ENCODE measurements around the gene PPM1B. TPM values are rescaled to one million over a fixed set of nuclear protein-coding genes. Genes with fewer than 3 reads are reported as not detected.
"Not testable (repeated sequence)": the region's sequence is repeated elsewhere in the genome, so short reads cannot be mapped to it uniquely, and the experiment has no call there.

Gene PPM1B
- 23.3 and 26.2 TPM in 2 replicates for total RNA-seq

- DNase-seq: no peak
Measured at GRCh38 chr2:44168681-44169154, at the start of gene PPM1B. PPM1B (plus strand) TSS chr2:44168875; CDS start chr2:44201200, 32,325 bp downstream.

- no peak for DNase-seq
Measured at GRCh38 chr2:44119878-44120277, 48.8 kb upstream of the PPM1B start.

DNA sequence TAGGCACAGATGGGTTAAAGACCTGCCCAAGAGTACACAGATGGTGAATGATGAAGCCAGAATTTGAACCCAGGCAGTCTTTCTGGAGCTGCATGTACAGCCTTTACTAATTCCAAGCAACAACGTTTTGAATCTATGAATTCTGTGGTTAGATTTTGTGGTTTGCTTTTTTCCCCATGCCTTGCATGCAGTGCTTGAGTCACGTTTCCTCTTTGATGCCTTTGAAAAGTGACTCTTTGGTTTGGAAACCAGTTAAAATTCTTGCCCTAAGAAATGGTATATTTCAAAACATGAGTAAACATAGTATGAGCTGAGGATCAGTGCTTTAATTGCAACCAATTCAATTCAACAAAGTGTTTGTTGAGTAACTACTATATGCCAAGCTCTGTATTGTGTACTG lies 48.2 kb upstream of the PPM1B start:
- no peak for DNase-seq

DNA sequence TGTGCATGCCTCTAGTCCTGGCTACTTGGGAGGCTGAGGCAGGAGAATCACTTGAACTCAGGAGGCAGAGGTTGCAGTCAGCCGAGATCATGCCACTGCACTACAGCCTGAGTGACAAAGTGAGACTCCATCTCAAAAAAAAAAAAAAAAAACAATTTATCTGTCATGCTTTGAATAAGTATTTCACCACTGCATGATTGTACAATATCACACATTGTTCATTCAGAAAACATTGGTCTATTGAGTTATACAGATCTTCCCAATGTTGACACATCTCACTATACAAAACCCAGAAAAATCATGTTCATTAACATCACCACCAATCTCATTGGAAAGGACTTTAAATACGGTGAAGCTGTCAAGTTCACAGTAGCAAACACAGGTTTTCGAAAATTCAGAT lies 46.8 kb upstream of the PPM1B start:
- DNase-seq: no peak

DNA sequence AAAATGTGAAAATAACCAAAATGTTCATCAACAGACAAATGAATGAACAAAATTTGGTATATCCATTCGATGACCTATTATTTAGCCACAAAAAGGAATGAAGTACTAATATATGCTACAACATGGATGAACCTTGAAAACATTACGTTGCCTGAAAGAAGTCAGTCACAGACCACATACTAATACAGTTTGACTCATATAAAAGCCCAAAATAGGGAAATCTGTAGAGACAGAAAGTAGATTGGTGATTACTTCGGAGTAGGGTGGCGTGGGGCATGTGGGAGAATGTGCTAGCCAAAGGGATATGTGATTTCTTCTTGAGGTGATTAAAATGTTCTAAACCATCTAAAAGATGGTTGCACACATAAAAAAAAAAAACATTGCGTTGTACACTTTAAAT lies 44.2 kb upstream of the PPM1B start:
- no peak for DNase-seq

- DNase-seq: no peak
Measured at GRCh38 chr2:44126106-44126797, 42.4 kb upstream of the PPM1B start.

GRCh38 chr2:44130441-44130840 lies 38.2 kb upstream of the PPM1B start:
- DNase-seq: no peak

DNA sequence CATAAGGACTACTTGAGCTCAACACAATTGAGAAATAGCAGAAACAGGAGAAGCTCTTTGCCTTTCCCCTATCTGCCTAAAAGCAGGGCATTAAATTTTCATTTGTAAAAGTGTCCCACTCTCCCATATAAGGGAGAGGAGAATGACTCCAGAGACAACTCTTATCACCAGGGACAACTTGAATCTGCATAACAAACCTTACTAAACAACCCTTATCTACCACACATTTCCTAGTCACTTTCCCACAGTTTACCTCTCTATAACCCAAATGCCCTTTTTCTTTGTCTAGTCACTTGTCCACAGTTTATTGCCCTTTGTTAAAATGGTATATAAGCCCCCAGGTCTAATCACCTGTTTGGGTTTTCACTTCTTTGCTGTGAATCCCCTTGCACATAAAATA lies 37.5 kb upstream of the PPM1B start:
- DNase-seq: no peak

GRCh38 chr2:44133602-44134001 lies 35.1 kb upstream of the PPM1B start:
- DNase-seq: not testable (repeated sequence)

DNA sequence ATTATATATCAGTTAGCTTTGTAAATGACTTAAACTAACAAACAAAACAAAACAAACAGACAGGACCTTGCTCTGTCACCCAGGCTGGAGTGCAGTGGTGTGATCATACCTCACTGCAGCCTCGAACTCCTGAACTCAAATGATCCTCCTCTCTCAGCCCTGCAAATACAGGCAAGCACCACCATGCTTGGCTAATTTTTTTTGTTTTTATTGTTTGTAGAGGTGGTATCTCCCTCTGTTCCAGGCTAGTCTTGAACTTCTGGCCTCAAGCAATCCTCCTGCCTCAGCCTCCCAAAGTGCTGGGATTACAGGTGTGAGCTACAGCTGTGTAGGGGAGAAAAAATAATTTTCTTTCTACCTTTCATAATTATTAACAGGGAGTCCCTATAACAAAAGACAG lies 33.8 kb upstream of the PPM1B start:
- no peak for DNase-seq

DNA sequence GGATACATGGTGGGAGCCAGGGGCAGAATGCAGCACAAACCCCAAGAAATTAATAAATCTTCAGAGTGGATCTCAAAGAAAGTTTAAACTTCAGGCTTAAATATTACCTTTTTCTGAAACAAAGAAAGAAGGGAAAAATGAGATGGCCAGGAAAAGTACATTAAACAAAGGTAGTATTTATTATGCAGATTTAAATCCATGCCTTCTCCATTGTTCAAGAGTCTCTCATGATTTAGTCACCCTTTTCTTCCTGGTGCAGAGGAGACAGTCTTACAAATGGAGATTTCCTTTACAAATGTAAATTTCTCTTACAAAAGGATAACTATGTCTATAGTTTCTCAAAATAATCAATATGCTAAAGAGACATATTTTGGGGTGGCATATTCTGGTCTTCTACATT lies 33.4 kb upstream of the PPM1B start:
- no peak for DNase-seq

- no peak for DNase-seq
Measured at GRCh38 chr2:44135771-44136170, 32.9 kb upstream of the PPM1B start.

DNA sequence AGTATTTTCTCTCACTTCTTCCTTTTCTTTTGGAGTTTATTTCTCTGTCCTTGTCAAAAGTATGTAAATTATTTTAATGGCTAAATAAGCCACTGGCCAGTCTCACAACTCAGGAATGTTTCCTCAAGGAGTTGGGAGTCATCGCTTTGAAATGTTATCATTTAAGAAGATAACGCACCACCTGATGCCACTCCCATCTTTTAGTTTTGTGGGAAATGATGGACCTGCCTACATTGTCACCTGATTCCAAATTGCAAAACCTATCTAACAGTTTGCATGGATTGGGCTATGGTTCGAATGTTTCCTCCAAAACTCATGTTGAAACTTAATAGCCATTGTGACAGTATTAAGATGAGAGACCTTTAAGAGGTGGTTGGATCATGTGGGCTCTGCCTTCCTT lies 32.4 kb upstream of the PPM1B start:
- DNase-seq: no peak

- DNase-seq: no peak
Measured at GRCh38 chr2:44137048-44137447, 31.6 kb upstream of the PPM1B start.

- no peak for DNase-seq
Measured at GRCh38 chr2:44137872-44138551, 30.7 kb upstream of the PPM1B start.

- DNase-seq: no peak
Measured at GRCh38 chr2:44139741-44140140, 28.9 kb upstream of the PPM1B start.

DNA sequence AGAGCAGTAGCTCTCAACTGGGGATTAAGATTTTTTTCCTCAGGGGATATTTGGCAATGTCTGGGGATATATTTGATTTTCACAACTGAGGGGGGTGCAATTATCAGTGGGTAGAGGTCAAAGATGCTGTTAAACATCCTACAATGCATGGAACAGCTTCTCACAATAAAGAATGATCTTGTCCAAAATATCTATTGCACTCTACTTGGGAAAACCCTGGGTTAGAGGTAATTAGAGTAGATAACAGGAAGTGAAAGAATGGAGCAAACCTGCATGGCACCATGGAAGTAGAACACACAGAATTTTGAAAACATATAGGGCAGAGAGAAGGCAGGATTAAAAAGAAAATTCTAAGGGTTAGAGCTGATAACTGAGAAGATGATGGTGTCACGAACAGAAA lies 26.4 kb upstream of the PPM1B start:
- DNase-seq: no peak

GRCh38 chr2:44143701-44144100 lies 25.0 kb upstream of the PPM1B start:
- no peak for DNase-seq

DNA sequence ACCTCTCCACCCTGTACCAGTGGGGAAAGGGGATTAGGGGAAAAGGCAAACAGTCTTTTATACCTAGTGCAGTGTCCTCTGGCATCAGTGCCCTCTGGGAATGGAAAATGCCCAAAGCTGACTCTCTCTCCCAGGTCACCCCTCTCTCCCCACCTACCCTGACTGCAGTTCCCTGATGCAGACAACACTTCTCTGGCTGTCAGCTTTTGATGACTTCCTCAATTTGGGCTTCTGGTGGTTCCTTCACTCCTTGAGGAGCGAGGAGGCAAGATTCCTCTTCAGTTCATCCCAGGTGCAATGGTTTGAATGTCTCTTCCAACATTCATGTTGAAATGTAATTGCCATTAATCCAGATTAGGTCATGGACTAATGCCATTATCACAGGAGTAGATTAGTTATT lies 19.7 kb upstream of the PPM1B start:
- no peak for DNase-seq

- DNase-seq: no peak
Measured at GRCh38 chr2:44150473-44150872, 18.2 kb upstream of the PPM1B start.

GRCh38 chr2:44152865-44153669 lies 15.6 kb upstream of the PPM1B start:
- DNase-seq: no peak

GRCh38 chr2:44155666-44156446 lies 12.8 kb upstream of the PPM1B start:
- no peak for DNase-seq

DNA sequence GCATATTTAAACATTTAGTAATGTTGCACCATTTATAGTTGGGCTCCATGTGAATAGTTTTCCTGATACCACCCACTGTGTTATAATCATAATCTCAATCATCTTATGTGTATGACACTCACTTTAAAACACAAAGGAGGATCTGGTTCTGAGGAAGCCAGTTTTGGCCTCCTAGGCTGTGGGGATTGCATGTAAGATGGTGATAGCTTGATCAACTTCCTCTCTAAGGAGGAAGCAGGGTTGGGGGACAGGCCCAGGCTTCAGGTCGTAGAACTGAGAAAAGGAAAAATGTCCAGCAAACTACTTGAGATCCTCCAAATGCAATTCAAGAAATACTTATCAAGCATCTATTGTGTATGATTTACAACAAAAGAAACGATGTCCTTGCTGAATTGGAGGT lies 4.9 kb upstream of the PPM1B start:
- DNase-seq: no peak

All from dermis blood vessel endothelial cell (primary cell).